ENCODE data around the gene GABRA1.

The GABRA1 gene

DNA sequence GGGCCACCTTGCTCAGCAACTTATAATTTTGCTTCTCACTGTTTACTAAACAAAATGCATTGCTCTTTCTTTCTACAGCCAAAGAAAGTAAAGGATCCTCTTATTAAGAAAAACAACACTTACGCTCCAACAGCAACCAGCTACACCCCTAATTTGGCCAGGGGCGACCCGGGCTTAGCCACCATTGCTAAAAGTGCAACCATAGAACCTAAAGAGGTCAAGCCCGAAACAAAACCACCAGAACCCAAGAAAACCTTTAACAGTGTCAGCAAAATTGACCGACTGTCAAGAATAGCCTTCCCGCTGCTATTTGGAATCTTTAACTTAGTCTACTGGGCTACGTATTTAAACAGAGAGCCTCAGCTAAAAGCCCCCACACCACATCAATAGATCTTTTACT is 49.1 kb downstream of the GABRA1 start:
- no peaks in the 10 kb centered on the region for H3K36me3 ChIP-seq (ENCODE audit: control insufficient read depth, insufficient read depth, low read length)
- H3K4me3 ChIP-seq (ENCODE audit: low read length), result no peak overlapping the region
- H3K27ac ChIP-seq (ENCODE audit: low read depth, low read length), result no peak overlapping the region
- H3K4me1 ChIP-seq (ENCODE audit: control insufficient read depth, insufficient read depth, low read length), result no peaks in the 10 kb centered on the region
- no peak overlapping the region for H3K9ac ChIP-seq (ENCODE audit: low read length)
- no peaks in the 10 kb centered on the region for H3K27me3 ChIP-seq (ENCODE audit: control insufficient read depth, insufficient read depth, low read length)

DNA sequence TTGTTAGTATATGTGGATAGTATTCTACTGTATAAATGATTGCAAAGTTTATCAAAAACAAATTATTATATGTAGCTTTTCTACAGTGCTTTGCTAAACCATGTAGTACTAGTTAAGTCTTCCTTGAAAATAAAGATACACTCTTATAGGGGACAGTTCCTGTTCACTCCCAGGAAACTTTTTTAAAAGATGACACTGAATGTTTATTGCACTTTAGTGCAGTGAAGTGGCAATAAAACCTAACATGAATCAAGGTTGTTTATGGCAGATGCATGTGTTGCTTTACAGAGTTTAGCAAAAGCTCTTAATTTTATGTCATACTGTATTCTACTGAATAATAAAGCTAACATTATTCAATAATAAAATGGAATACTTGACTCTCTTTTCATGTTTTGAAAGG is 51.7 kb downstream of the GABRA1 start:
- Histone ChIP-seq H3K36me3 (ENCODE audit: control insufficient read depth, insufficient read depth, low read length) (no peaks in the 10 kb centered on the region), H3K27ac (ENCODE audit: low read depth, low read length) (no peak overlapping the region), H3K4me3 (ENCODE audit: low read length) (no peak overlapping the region), H3K9ac (ENCODE audit: low read length) (no peak overlapping the region), H3K27me3 (ENCODE audit: control insufficient read depth, insufficient read depth, low read length) (no peaks in the 10 kb centered on the region), H3K4me1 (ENCODE audit: control insufficient read depth, insufficient read depth, low read length) (no peaks in the 10 kb centered on the region)

DNA sequence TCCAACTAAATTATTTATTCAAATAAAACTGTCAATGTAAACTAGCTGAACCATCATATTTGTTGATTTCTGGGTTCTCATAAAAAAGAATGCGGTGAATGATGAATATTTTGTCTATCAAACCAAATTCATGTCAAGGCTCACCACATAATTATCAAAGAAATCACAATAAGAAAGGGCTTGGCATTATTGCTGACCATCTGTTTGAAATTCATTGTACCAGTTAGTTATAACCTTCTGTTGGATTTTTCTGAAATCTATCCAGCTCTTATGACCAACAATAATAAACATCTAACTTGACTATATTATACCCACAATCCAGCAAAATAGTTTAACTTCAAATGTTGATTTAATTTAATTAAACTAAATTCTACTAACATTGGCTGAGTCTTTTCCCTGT is 53.1 kb downstream of the GABRA1 start:
- Histone ChIP-seq H3K4me1 (ENCODE audit: control insufficient read depth, insufficient read depth, low read length) (no peaks in the 10 kb centered on the region), H3K36me3 (ENCODE audit: control insufficient read depth, insufficient read depth, low read length) (no peaks in the 10 kb centered on the region), H3K27ac (ENCODE audit: low read depth, low read length) (no peak overlapping the region), H3K27me3 (ENCODE audit: control insufficient read depth, insufficient read depth, low read length) (no peaks in the 10 kb centered on the region), H3K4me3 (ENCODE audit: low read length) (no peak overlapping the region), H3K9ac (ENCODE audit: low read length) (no peak overlapping the region)

DNA sequence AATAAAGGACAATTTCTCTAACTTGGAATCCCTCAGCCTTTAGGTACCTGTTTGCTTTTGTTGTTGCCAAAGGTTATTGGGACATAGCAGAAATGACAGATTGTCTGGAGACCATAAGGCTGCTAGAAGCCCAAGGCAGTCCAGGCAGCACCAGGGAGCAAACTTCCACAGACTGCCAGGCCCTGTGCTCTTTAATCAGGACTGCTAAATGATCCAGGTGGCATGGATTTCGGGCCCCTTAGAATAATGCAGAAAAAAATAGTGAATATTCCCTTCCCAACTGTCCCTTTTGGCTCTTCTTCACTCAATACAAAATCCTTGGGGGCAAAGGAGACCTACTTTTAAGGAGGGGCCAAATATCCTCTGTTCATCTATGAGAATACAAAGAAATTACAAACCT is 73.9 kb downstream of the GABRA1 start:
- no peaks in the 10 kb centered on the region for H3K36me3 ChIP-seq (ENCODE audit: control insufficient read depth, insufficient read depth, low read length)
- H3K9ac ChIP-seq (ENCODE audit: low read length), result no peak overlapping the region
- H3K4me1 ChIP-seq (ENCODE audit: control insufficient read depth, insufficient read depth, low read length), result no peaks in the 10 kb centered on the region
- H3K27ac ChIP-seq (ENCODE audit: low read depth, low read length), result no peak overlapping the region
- H3K27me3 ChIP-seq (ENCODE audit: control insufficient read depth, insufficient read depth, low read length), result no peaks in the 10 kb centered on the region
- H3K4me3 ChIP-seq (ENCODE audit: low read length), result no peak overlapping the region

DNA sequence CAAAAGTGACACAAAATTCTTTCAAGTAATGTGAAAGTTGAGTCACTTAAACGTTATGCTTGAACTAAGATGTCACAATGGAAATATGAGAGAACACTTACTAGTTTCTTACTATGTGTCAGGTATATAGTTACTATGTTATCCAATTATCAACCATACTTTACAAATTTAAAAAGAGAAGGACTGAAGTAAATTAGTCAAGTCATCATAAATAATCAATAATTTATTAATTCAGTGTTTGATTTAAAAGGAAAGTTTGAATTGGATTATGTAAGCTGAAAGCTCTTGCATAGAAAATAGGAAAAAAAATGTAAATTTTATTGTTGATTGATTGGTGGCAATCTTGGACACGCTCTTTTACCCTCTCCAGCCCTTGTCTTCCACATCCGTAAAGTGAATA is 76.3 kb downstream of the GABRA1 start:
- Histone ChIP-seq H3K4me1 (ENCODE audit: control insufficient read depth, insufficient read depth, low read length) (no peaks in the 10 kb centered on the region), H3K9ac (ENCODE audit: low read length) (no peak overlapping the region), H3K27ac (ENCODE audit: low read depth, low read length) (no peak overlapping the region), H3K27me3 (ENCODE audit: control insufficient read depth, insufficient read depth, low read length) (no peaks in the 10 kb centered on the region), H3K36me3 (ENCODE audit: control insufficient read depth, insufficient read depth, low read length) (no peaks in the 10 kb centered on the region), H3K4me3 (ENCODE audit: low read length) (no peak overlapping the region)

DNA sequence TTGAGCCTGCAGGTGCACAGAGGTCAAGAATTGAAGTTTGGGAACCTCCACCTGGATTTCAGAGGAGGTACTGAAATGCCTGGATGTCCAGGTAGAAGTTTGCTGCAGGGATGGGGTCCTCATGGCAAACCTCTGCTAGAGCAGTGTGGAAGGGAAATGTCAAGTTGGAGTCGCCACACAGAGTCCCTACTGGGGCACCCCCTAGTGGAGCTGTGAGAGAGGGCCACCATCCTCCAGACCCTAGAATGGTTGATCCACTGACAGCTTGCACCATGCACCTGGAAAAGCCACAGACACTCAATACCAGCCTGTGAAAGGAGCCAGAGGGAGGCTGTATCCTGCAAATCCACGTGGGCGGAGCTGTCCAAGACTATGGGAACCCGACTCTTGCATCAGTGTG is 78.0 kb downstream of the GABRA1 start:
- no peak overlapping the region for H3K9ac ChIP-seq (ENCODE audit: low read length)
- no peaks in the 10 kb centered on the region for H3K4me1 ChIP-seq (ENCODE audit: control insufficient read depth, insufficient read depth, low read length)
- no peaks in the 10 kb centered on the region for H3K36me3 ChIP-seq (ENCODE audit: control insufficient read depth, insufficient read depth, low read length)
- no peak overlapping the region for H3K27ac ChIP-seq (ENCODE audit: low read depth, low read length)
- no peak overlapping the region for H3K4me3 ChIP-seq (ENCODE audit: low read length)
- H3K27me3 ChIP-seq (ENCODE audit: control insufficient read depth, insufficient read depth, low read length), result no peaks in the 10 kb centered on the region

DNA sequence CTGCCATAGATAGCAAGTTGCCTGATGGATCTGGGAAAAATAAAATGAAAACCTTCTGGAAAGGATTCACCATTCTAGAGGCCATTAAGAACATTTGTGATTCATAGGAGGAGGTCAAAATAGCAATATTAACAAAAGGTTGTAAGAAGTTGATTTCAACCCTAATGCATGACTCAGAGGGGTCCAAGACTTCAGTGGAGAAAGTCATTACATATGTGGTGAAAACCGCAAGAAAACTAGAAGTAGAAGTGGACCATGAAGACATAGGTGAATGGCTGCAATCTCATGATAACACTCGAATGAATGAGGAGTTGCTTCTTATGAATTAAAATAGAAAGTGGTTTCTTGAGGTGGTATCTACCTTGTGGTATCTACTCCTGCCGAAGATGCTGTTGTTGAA is 86.6 kb downstream of the GABRA1 start:
- Histone ChIP-seq H3K4me3 (ENCODE audit: low read length) (no peak overlapping the region), H3K9ac (ENCODE audit: low read length) (no peak overlapping the region), H3K27ac (ENCODE audit: low read depth, low read length) (no peak overlapping the region), H3K27me3 (ENCODE audit: control insufficient read depth, insufficient read depth, low read length) (no peaks in the 10 kb centered on the region), H3K36me3 (ENCODE audit: control insufficient read depth, insufficient read depth, low read length) (no peaks in the 10 kb centered on the region), H3K4me1 (ENCODE audit: control insufficient read depth, insufficient read depth, low read length) (no peaks in the 10 kb centered on the region)

DNA sequence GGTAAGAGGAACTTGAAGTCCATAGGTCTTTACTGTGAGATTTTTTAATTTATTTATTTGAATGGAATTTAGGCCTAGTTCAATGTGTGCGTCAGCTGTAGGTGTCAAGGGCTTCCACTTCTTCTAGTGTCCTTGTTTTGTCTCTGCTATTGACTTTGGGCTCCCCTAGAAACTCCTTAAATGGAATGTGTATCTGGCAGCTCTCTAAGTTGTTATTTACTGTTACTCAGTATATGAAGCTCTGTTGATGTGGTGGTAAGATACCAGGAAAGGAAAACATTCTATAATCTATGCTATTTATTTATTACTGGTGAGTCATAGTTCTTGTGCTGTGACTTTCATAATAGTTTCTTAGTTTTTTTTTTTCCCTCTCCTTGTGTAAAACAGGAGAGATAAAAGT is 97.1 kb downstream of the GABRA1 start:
- Histone ChIP-seq H3K27me3 (ENCODE audit: control insufficient read depth, insufficient read depth, low read length) (no peaks in the 10 kb centered on the region), H3K4me1 (ENCODE audit: control insufficient read depth, insufficient read depth, low read length) (no peaks in the 10 kb centered on the region), H3K9ac (ENCODE audit: low read length) (no peak overlapping the region), H3K36me3 (ENCODE audit: control insufficient read depth, insufficient read depth, low read length) (no peaks in the 10 kb centered on the region), H3K27ac (ENCODE audit: low read depth, low read length) (no peak overlapping the region), H3K4me3 (ENCODE audit: low read length) (no peak overlapping the region)

DNA sequence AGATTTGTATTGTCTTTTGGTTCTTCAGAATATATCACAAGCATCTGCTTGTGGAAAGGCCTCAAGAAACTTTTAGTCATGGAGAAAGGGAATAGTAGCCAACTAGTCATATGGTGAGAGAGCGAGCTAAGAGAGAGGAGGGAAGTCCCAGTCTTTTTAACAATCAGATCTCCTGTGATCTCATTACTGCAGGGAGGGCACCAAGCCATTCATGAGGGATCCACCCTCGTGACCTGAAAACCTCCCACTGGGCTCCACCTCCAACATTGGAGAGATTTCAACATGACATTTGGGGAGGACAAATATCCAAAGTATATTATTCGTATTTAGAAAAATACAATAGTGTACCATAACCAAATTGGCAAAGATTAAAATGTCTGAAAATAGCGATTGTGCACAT is 99.0 kb downstream of the GABRA1 start:
- no peak overlapping the region for H3K4me3 ChIP-seq (ENCODE audit: low read length)
- no peak overlapping the region for H3K27ac ChIP-seq (ENCODE audit: low read depth, low read length)
- H3K4me1 ChIP-seq (ENCODE audit: control insufficient read depth, insufficient read depth, low read length), result no peaks in the 10 kb centered on the region
- no peaks in the 10 kb centered on the region for H3K36me3 ChIP-seq (ENCODE audit: control insufficient read depth, insufficient read depth, low read length)
- H3K27me3 ChIP-seq (ENCODE audit: control insufficient read depth, insufficient read depth, low read length), result no peaks in the 10 kb centered on the region
- no peak overlapping the region for H3K9ac ChIP-seq (ENCODE audit: low read length)
